Suprapubic skin (tissue), 4 donors: ENCODE data around the gene LASP1. TPM values are rescaled to one million over a fixed set of nuclear protein-coding genes. Genes with fewer than 3 reads are reported as not detected.
"Not testable (repeated sequence)": the region's sequence is repeated elsewhere in the genome, so short reads cannot be mapped to it uniquely, and the experiment has no call there.

Experiments used
- DNase-seq, 2 donors: peaks; one replicate each; pipeline ENCODE4 v3.0.0-alpha.2; 2019; ENCODE audit warnings: low spot score in 2 of 2
- H3K27ac ChIP-seq: fragments of 200-600 bp; sonication (generic); one replicate; pipeline ENCODE4 v1.5.1; 2019
- H3K27me3 ChIP-seq: fragments of 200-600 bp; sonication (generic); one replicate; pipeline ENCODE4 v1.5.1; 2019
- H3K36me3 ChIP-seq: fragments of 200-600 bp; sonication (generic); one replicate; pipeline ENCODE4 v1.5.1; 2019
- H3K4me1 ChIP-seq: fragments of 200-600 bp; sonication (generic); one replicate; pipeline ENCODE4 v1.5.1; 2019
- H3K4me3 ChIP-seq: fragments of 200-600 bp; sonication (generic); one replicate; pipeline ENCODE4 v1.5.1; 2019; ENCODE audit warnings: mild to moderate bottlenecking
- H3K9me3 ChIP-seq: fragments of 200-600 bp; sonication (generic); one replicate; pipeline ENCODE4 v1.5.1; 2019
- EP300 ChIP-seq: sonication (generic); formaldehyde crosslinking; IDR thresholded peaks from one replicate; pipeline ENCODE4 v1.6.1; 2017; ENCODE audit warnings: antibody characterized with exemption
- POLR2A ChIP-seq, 2 donors: fragments of 450-650 bp; IDR thresholded peaks; one replicate each; pipeline ENCODE4 v1.6.1; 2017; ENCODE audit warnings: antibody characterized with exemption in 2 of 2, mild to moderate bottlenecking in 2 of 2, moderate library complexity in 2 of 2
- POLR2AphosphoS5 ChIP-seq, 3 donors: sonication (generic); formaldehyde crosslinking; IDR thresholded peaks; one replicate each; pipeline ENCODE4 v1.6.1; 2017; ENCODE audit warnings: antibody characterized with exemption in 3 of 3
- WGBS: methylation state at CpG from one replicate; pipeline ENCODE4 v1.1.5; 2018; 5-methylcytosine and 5-hydroxymethylcytosine counted together
- total RNA-seq, 4 donors: library from RNA; depleted of rRNA; stranded (reverse); fragments of >200 nt; gene quantifications; one replicate each; pipeline ENCODE4 v1.1.0, GENCODE V29; 2016
- TF ChIP-seq, protein P1 (sequence below), 2 donors: fragments of 200-600 bp in 1 of 2; fragments of 450-650 bp in 1 of 2; sonication (generic) in 1 of 2; IDR thresholded peaks; one replicate each; pipeline ENCODE4 v1.5.1; 2016 to 2019; ENCODE audit warnings: antibody characterized with exemption in 2 of 2, mild to moderate bottlenecking in 1 of 2, moderate library complexity in 1 of 2

Gene LASP1
- total RNA-seq, 4 donors from 2014 or later, result 83.1 to 124 (median 99.6) TPM

DNA sequence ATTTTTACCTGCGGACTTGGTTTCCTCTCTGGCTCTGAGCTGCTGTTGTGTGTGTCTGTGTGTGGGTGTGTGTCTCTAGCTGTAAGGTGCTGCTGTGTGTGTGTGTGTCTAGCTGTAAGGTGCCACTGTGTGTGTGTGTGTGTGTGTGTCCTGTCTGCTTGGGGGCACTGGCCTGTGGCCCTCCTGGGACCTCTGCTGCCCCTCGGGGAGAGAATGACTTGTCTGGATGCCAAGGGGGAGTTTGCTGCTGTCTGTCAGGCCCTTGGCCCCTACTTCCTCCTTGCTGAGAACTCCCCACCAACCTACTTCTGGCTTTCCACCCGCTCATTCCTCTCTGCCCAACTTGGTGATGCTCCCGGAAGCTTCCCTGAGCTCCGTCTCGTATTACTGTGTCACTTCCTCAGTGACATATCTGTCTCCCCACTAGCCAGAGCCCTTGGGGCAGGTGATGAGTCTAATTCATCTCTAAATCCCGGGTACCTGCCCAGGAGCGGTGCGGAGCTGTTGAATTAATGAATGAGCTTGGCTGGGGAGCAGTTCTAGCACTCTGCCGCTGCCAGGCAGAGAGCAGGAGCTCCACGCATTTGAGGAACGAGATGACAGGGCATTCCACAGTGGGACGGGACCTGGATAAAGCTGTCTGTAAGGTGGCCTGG is 52.0 kb downstream of the LASP1 start:
- WGBS, result 68% methylated on average over 9 of the region's 13 CpGs
- H3K4me1 ChIP-seq, result peaks cover 23% of the 10 kb centered on the region
- H3K27ac ChIP-seq, result no peak overlapping the region
- H3K4me3 ChIP-seq, result no peak overlapping the region
- no peaks in the 10 kb centered on the region for H3K9me3 ChIP-seq
- peaks cover 33% of the 10 kb centered on the region for H3K36me3 ChIP-seq
- TF ChIP-seq POLR2A (IDR thresholded peaks at IDR 0.05) (no peak), POLR2AphosphoS5 (IDR thresholded peaks at IDR 0.05) (no peak)
- TF ChIP-seq, protein P1, sequence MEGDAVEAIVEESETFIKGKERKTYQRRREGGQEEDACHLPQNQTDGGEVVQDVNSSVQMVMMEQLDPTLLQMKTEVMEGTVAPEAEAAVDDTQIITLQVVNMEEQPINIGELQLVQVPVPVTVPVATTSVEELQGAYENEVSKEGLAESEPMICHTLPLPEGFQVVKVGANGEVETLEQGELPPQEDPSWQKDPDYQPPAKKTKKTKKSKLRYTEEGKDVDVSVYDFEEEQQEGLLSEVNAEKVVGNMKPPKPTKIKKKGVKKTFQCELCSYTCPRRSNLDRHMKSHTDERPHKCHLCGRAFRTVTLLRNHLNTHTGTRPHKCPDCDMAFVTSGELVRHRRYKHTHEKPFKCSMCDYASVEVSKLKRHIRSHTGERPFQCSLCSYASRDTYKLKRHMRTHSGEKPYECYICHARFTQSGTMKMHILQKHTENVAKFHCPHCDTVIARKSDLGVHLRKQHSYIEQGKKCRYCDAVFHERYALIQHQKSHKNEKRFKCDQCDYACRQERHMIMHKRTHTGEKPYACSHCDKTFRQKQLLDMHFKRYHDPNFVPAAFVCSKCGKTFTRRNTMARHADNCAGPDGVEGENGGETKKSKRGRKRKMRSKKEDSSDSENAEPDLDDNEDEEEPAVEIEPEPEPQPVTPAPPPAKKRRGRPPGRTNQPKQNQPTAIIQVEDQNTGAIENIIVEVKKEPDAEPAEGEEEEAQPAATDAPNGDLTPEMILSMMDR (IDR thresholded peaks at IDR 0.05), result no peak
- DNase-seq, result no peak
- no peaks in the 10 kb centered on the region for H3K27me3 ChIP-seq

DNA sequence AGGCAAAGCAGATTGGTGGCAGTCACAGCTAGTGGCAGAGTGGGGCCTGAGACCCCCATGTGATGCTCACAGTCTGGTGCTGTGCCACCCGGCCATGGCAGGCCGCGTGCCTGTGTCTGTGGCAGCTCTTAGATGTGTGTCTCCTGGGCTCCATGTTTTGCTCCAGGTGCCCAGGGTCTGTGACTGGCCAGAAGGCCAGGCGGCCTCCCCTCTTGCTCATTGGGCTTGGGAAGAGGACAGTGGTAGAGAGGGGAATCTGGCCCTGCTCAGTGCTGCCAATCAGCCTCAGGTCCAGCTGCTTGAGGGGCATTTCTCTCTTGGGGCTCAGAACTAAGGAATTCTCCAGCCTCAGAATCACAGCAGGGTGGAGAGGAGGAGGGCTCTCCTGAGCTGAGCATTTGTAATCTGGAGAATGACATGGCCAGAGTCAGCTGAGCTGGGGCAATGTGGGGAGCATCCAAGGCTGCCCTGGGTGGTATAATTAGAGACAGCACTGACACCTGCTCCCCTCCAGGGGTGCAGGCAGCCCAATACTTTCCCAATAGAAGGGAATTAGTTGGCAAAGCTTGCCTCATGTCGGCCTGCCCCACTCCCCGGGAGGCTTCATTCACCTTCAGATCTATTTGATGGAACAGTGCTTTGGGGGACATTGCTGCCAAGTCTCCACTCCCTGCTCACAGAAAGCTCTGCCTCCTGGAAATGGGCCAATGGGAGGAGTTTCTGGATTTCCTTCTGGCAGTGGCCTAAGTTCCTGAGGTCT is 52.9 kb downstream of the LASP1 start:
- no peaks in the 10 kb centered on the region for H3K9me3 ChIP-seq
- 51% methylated on average over 3 of the region's 6 CpGs for WGBS
- TF ChIP-seq POLR2AphosphoS5 (IDR thresholded peaks at IDR 0.05) (no peak), EP300 (no peak), POLR2A (IDR thresholded peaks at IDR 0.05) (no peak)
- TF ChIP-seq, protein P1 (IDR thresholded peaks at IDR 0.05), result no peak
- peak overlapping the region; percentile 11 for H3K27ac ChIP-seq
- H3K4me3 ChIP-seq, result no peak overlapping the region
- H3K27me3 ChIP-seq, result no peaks in the 10 kb centered on the region
- peaks cover 25% of the 10 kb centered on the region for H3K36me3 ChIP-seq
- DNase-seq, result no peak
- peaks cover 23% of the 10 kb centered on the region for H3K4me1 ChIP-seq

DNA sequence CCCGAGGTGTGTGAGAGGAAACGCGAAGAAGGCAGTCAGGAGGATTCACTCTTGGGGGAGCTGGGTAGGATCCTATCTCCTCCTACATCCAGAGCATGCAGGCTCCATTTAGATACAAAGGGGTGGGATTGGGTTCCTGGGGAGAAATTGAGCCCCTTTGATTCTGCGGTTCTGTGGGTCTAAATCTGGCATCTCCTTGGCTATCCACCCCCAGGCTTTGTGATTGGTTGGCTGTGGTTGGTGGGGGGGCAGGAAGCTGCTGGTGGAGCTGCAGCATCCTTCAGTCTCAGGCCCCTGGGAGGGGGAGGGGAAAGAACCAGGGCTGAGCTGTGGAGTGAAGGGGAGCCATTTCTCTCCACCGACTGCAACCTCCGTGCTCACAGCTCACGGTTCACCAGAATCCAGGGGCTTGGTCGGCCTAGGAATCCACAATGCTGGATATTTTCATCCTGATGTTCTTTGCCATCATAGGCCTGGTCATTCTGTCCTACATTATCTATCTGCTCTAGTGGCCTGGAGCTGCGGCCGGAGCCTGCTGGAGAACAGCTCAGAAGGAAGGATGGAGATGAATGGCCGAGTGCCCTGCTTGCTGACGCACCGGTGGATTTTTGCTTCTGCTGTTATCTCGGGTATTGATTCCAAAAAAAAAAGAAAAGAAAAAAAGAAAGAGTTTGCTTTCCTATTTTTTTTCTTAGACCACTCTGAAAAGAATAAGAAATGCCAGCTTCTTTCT is 55.6 kb downstream of the LASP1 start, which contains the start of gene LASP1NB:
TSS of gene LASP1NB (plus strand) at position 352 of the 733 bp plus-strand sequence.
- no peaks in the 10 kb centered on the region for H3K9me3 ChIP-seq
- H3K27me3 ChIP-seq, result no peaks in the 10 kb centered on the region
- no peak for TF ChIP-seq POLR2A (IDR thresholded peaks at IDR 0.05)
- no peak for TF ChIP-seq EP300
- TF ChIP-seq, protein P1 (IDR thresholded peaks at IDR 0.05), result no peak
- no peak for TF ChIP-seq POLR2AphosphoS5 (IDR thresholded peaks at IDR 0.05)
- 68% methylated on average over 10 of the region's 14 CpGs for WGBS
- no peak within 1 kb of the TSS for H3K27ac ChIP-seq
- no peak within 1 kb of the TSS for H3K4me3 ChIP-seq
- peaks cover 19% of the 10 kb centered on the region for H3K4me1 ChIP-seq
- no peaks in the 10 kb centered on the region for H3K36me3 ChIP-seq
- no peak for DNase-seq

DNA sequence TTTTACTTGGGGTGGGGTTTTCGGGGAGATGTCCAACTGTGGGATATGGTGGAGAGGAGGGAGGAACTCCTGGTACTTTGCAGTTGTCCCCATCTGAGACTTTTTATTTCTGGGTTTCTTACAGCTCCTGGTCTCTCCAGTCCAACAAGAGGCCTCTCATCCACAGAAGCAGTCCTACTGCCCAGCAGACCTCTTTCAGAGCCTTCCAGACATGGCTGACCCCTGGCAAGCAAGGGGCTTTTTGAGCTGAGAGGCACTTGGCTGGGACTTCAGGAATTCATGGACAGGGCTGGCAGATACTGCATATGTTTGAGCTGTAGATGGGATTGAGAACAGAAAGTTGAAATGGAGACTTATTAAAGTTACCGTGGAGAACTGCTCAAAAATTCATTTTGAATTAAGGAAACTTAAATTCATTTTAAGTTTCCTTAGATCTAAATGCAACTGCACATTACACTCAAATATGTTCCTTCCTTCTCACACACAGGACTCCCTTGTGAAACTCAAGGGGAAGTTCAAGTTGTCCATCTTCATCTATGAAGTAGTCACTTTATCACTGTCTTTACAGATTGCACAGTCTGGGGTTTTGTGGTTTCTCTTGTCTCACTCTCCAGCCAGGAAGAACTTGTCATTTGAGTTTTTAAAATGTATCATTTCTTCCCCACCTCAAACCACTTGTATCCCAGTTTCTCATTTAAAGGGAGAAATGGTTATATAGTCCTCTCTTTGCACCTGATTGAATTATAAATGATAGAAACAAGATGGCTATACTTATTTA is 56.6 kb downstream of the LASP1 start:
- H3K9me3 ChIP-seq, result no peaks in the 10 kb centered on the region
- 74% methylated on average over 2 of the region's 2 CpGs for WGBS
- no peak overlapping the region for H3K4me3 ChIP-seq
- peaks cover 19% of the 10 kb centered on the region for H3K4me1 ChIP-seq
- no peaks in the 10 kb centered on the region for H3K27me3 ChIP-seq
- H3K36me3 ChIP-seq, result no peaks in the 10 kb centered on the region
- TF ChIP-seq, protein P1 (IDR thresholded peaks at IDR 0.05), result no peak
- TF ChIP-seq POLR2A (IDR thresholded peaks at IDR 0.05) (no peak), EP300 (no peak), POLR2AphosphoS5 (IDR thresholded peaks at IDR 0.05) (no peak)
- no peak for DNase-seq
- no peak overlapping the region for H3K27ac ChIP-seq

DNA sequence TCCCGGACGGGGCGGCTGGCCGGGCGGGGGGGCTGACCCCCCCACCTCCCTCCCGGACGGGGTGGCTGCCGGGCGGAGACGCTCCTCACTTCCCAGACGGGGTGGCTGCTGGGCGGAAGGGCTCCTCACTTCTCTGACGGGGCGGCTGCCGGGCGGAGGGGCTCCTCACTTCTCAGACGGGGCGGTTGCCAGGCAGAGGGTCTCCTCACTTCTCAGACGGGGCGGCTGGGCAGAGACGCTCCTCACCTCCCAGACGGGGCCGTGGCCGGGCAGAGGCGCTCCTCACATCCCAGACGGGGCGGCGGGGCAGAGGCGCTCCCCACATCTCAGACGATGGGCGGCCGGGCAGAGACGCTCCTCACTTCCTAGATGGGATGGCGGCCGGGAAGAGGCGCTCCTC is 60.9 kb downstream of the LASP1 start:
- H3K27ac ChIP-seq, H3K9me3 ChIP-seq, H3K4me1 ChIP-seq, H3K4me3 ChIP-seq, H3K27me3 ChIP-seq, H3K36me3 ChIP-seq, DNase-seq: not testable (repeated sequence)
- no CpG with 5 or more reads among the region's 36 CpGs for WGBS

DNA sequence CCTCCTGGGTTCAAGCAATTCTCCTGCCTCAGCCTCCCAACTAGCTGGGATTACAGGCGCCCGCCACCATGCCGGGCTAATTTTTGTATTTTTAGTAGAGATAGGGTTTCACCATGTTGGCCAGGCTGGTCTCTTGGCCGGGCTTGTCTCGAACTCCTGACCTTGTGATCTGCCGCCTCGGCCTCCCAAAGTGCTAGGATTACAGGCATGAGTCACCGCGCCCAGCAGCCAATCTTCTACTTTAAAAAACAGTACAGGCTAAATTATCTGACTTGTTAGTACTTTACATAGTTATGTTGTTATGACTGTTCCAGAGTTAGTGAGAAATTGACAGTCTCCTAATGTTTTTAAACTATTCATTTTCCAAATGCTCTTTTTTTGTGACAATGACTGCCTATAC is 64.1 kb downstream of the LASP1 start:
- not testable (repeated sequence) for H3K36me3 ChIP-seq, DNase-seq, H3K9me3 ChIP-seq, H3K4me3 ChIP-seq, H3K27ac ChIP-seq, H3K4me1 ChIP-seq, H3K27me3 ChIP-seq
- 76% methylated on average over 9 of the region's 9 CpGs for WGBS
